WTC11 (cell line): Measurements from ENCODE around the gene PIGV.

Source experiments
- IRF2 ChIP-seq: sonication (generic); formaldehyde crosslinking; IDR thresholded peaks from 2 replicates; pipeline ENCODE4 v1.8.0; 2022; ENCODE audit warnings: low read depth, missing genetic modification reagents, borderline replicate concordance
- NR2C2 ChIP-seq: sonication (generic); formaldehyde crosslinking; IDR thresholded peaks from 2 replicates; pipeline ENCODE4 v1.8.0; 2022; ENCODE audit warnings: mild to moderate bottlenecking, missing genetic modification reagents
- RELA ChIP-seq: sonication (generic); formaldehyde crosslinking; IDR thresholded peaks from 2 replicates; pipeline ENCODE4 v1.8.1; 2022; ENCODE audit warnings: missing genetic modification reagents, mild to moderate bottlenecking, borderline replicate concordance
- TEAD4 ChIP-seq: sonication (generic); formaldehyde crosslinking; IDR thresholded peaks from 2 replicates; pipeline ENCODE4 v1.8.0; 2022; ENCODE audit warnings: mild to moderate bottlenecking, missing genetic modification reagents
- TF ChIP-seq, protein P1 (sequence below): fragments of 200-600 bp; IDR thresholded peaks from 2 replicates; pipeline ENCODE4 v1.8.0; 2022; ENCODE audit warnings: antibody characterized with exemption
- TF ChIP-seq, protein P2 (sequence below): sonication (generic); formaldehyde crosslinking; IDR thresholded peaks from 2 replicates; pipeline ENCODE4 v1.8.1; 2022; ENCODE audit warnings: low read depth, missing genetic modification reagents, borderline replicate concordance
- TF ChIP-seq, protein P3 (sequence below): sonication (generic); formaldehyde crosslinking; IDR thresholded peaks from 2 replicates; pipeline ENCODE4 v1.8.1; 2022; ENCODE audit warnings: low read depth, mild to moderate bottlenecking, moderate library complexity, missing genetic modification reagents, borderline replicate concordance
- TF ChIP-seq, protein P4 (sequence below): sonication (generic); formaldehyde crosslinking; conservative IDR thresholded peaks from 2 replicates; pipeline ENCODE4 v1.8.1; 2022; ENCODE audit warnings: mild to moderate bottlenecking, missing genetic modification reagents
- TF ChIP-seq, protein P5 (sequence below): sonication (generic); formaldehyde crosslinking; IDR thresholded peaks from 2 replicates; pipeline ENCODE4 v1.8.1; 2022; ENCODE audit warnings: mild to moderate bottlenecking, missing genetic modification reagents, moderate library complexity, borderline replicate concordance
- TF ChIP-seq, protein P6 (sequence below): sonication (generic); formaldehyde crosslinking; IDR thresholded peaks from 2 replicates; pipeline ENCODE4 v1.8.0; 2022; ENCODE audit warnings: mild to moderate bottlenecking, missing genetic modification reagents

DNA sequence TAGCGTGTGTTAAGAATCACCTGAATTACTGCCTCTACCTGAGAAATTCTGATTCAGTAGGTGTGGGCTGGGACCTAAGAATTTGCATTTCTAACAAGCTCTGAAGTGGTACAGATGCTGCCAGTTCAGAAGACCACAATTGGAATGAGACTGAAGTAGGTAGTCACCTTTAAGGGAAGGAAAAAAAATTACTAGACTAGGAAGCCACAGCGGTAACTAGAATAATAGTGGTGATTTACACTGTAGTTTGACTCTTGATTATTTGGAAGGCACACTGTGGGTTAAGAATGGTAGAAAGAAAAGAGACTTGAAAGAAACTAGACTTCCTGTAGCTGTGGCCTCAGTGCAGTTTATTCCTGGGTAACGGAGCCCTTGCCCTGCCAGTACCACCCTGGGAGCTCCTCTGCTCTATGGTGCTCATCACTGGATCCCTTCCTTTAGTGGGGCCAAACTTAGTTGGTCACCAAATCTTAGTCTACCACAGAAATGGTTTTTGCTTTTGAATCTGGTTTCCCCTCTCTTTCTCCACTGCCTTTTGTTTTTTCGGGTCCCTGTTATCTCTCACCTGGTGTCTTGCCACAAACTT lies 48.3 kb upstream of the PIGV start:
- TF ChIP-seq, protein P1, sequence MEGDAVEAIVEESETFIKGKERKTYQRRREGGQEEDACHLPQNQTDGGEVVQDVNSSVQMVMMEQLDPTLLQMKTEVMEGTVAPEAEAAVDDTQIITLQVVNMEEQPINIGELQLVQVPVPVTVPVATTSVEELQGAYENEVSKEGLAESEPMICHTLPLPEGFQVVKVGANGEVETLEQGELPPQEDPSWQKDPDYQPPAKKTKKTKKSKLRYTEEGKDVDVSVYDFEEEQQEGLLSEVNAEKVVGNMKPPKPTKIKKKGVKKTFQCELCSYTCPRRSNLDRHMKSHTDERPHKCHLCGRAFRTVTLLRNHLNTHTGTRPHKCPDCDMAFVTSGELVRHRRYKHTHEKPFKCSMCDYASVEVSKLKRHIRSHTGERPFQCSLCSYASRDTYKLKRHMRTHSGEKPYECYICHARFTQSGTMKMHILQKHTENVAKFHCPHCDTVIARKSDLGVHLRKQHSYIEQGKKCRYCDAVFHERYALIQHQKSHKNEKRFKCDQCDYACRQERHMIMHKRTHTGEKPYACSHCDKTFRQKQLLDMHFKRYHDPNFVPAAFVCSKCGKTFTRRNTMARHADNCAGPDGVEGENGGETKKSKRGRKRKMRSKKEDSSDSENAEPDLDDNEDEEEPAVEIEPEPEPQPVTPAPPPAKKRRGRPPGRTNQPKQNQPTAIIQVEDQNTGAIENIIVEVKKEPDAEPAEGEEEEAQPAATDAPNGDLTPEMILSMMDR: no peak
- TF ChIP-seq IRF2 (CRISPR knock-in tag) (no peak), RELA (CRISPR knock-in tag) (no peak), NR2C2 (no peak), TEAD4 (CRISPR knock-in tag) (no peak)
- TF ChIP-seq, protein P2, sequence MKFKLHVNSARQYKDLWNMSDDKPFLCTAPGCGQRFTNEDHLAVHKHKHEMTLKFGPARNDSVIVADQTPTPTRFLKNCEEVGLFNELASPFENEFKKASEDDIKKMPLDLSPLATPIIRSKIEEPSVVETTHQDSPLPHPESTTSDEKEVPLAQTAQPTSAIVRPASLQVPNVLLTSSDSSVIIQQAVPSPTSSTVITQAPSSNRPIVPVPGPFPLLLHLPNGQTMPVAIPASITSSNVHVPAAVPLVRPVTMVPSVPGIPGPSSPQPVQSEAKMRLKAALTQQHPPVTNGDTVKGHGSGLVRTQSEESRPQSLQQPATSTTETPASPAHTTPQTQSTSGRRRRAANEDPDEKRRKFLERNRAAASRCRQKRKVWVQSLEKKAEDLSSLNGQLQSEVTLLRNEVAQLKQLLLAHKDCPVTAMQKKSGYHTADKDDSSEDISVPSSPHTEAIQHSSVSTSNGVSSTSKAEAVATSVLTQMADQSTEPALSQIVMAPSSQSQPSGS (CRISPR knock-in tag): no peak
- TF ChIP-seq, protein P3, sequence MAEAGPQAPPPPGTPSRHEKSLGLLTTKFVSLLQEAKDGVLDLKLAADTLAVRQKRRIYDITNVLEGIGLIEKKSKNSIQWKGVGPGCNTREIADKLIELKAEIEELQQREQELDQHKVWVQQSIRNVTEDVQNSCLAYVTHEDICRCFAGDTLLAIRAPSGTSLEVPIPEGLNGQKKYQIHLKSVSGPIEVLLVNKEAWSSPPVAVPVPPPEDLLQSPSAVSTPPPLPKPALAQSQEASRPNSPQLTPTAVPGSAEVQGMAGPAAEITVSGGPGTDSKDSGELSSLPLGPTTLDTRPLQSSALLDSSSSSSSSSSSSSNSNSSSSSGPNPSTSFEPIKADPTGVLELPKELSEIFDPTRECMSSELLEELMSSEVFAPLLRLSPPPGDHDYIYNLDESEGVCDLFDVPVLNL (CRISPR knock-in tag): no peak
- TF ChIP-seq, protein P4, sequence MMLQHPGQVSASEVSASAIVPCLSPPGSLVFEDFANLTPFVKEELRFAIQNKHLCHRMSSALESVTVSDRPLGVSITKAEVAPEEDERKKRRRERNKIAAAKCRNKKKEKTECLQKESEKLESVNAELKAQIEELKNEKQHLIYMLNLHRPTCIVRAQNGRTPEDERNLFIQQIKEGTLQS (CRISPR knock-in tag): no peak
- TF ChIP-seq, protein P5, sequence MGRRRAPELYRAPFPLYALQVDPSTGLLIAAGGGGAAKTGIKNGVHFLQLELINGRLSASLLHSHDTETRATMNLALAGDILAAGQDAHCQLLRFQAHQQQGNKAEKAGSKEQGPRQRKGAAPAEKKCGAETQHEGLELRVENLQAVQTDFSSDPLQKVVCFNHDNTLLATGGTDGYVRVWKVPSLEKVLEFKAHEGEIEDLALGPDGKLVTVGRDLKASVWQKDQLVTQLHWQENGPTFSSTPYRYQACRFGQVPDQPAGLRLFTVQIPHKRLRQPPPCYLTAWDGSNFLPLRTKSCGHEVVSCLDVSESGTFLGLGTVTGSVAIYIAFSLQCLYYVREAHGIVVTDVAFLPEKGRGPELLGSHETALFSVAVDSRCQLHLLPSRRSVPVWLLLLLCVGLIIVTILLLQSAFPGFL (CRISPR knock-in tag): no peak
- TF ChIP-seq, protein P6, sequence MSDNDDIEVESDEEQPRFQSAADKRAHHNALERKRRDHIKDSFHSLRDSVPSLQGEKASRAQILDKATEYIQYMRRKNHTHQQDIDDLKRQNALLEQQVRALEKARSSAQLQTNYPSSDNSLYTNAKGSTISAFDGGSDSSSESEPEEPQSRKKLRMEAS: no peak
